Activated T-cell treated with anti-CD3 and anti-CD28 coated beads, Interleukin-2, amount 50 U/mL, for 72 hours (primary cell): ENCODE measurements around the gene GMNC. TPM values are rescaled to one million over a fixed set of nuclear protein-coding genes. Genes with fewer than 3 reads are reported as not detected.
A peak's percentile ranks its signal among the peaks of the same experiment; 100 is the strongest.

ENCODE experiments used
- ATAC-seq, 2 donors: fragments of 150-1000 bp; cut with Tn5 transposase; replicated peaks in 1 of 2; 2 replicates each; pipeline ENCODE4 v1.10.0; 2021; ENCODE audit warnings: moderate library complexity in 2 of 2, mild to moderate bottlenecking in 1 of 2
- DNase-seq, 2 donors: peaks; one replicate each; pipeline ENCODE4 v3.0.0; 2021 to 2022; ENCODE audit warnings: mixed read lengths in 1 of 2
- H3K27ac Mint-ChIP-seq: one replicate; pipeline ENCODE4 v1.8.0; 2022; ENCODE audit warnings: mild to moderate bottlenecking, moderate library complexity, mixed read lengths
- H3K27me3 Mint-ChIP-seq: one replicate; pipeline ENCODE4 v1.8.0; 2022; ENCODE audit warnings: low read depth, mixed read lengths
- H3K36me3 Mint-ChIP-seq, 2 donors: one replicate each; pipeline ENCODE4 v1.8.0; 2022; ENCODE audit warnings: mixed read lengths in 2 of 2, mild to moderate bottlenecking in 1 of 2; ENCODE audit not compliant: insufficient read depth in 2 of 2
- H3K4me1 Mint-ChIP-seq: one replicate; pipeline ENCODE4 v1.8.0; 2022; ENCODE audit warnings: low read depth, mixed read lengths
- H3K4me3 Mint-ChIP-seq, 2 donors: one replicate each; pipeline ENCODE4 v1.8.0; 2022; ENCODE audit warnings: mild to moderate bottlenecking in 2 of 2, mixed read lengths in 2 of 2, moderate library complexity in 2 of 2
- H3K9me3 Mint-ChIP-seq, 2 donors: one replicate each; pipeline ENCODE4 v1.8.0; 2022; ENCODE audit warnings: mixed read lengths in 2 of 2
- total RNA-seq, 2 donors: library from RNA; stranded (reverse); gene quantifications; one replicate each; pipeline ENCODE4 v1.2.3, GENCODE V29; 2022

The GMNC gene
- total RNA-seq, 2 donors from 2014 or later = not detected

DNA sequence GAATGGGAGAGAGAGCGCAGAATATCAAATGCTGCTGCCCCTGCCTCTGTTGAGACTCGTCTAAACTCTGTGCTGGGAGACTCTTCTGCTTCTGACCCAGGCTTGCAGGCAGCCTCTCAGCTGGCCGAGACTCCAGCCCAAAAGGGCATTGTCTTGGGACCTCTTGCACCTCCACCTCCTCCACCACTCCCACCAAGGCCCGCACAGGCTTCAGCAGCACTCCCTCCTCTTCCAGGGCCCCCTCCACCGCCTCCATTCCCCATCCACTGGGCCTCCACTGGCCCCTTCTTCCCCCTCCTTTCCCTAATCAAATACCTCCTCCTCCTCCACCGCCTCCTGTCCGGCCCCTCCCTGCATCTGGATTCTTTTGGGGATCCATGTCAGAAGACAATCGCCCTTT is 31.3 kb downstream of the GMNC start:
- no peaks in the 10 kb centered on the region for H3K4me1 Mint-ChIP-seq
- no peaks in the 10 kb centered on the region for H3K9me3 Mint-ChIP-seq
- no peaks in the 10 kb centered on the region for H3K36me3 Mint-ChIP-seq
- H3K27me3 Mint-ChIP-seq = no peaks in the 10 kb centered on the region
- DNase-seq (no peak), ATAC-seq (no peak)
- no peak overlapping the region for H3K27ac Mint-ChIP-seq
- H3K4me3 Mint-ChIP-seq = no peak overlapping the region

DNA sequence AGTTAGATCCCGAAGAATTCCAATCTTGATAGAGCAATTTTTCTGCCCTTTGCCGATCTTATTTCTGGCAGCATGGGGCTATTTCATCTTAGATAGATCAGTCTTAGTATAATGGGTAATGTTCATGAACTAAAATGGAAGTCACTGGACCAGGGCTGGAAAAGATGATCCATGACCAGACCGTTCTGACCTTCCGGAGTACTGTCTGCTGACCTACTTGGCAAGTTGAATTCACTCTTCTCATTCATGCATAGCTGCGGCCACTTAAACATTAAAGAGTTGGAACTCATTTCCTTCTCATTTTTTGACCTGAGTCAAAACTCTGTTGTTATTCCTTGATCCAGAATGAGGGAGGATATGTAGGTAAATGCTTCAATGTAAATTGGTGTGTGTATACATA is 32.5 kb downstream of the GMNC start:
- ATAC-seq = no peak
- H3K4me3 Mint-ChIP-seq = no peak overlapping the region
- no peaks in the 10 kb centered on the region for H3K27me3 Mint-ChIP-seq
- H3K4me1 Mint-ChIP-seq = no peaks in the 10 kb centered on the region
- peaks cover 0 to 2% of the 10 kb centered on the region in 2 donors for H3K9me3 Mint-ChIP-seq
- H3K36me3 Mint-ChIP-seq = no peaks in the 10 kb centered on the region
- H3K27ac Mint-ChIP-seq = no peak overlapping the region
- DNase-seq = no peak

DNA sequence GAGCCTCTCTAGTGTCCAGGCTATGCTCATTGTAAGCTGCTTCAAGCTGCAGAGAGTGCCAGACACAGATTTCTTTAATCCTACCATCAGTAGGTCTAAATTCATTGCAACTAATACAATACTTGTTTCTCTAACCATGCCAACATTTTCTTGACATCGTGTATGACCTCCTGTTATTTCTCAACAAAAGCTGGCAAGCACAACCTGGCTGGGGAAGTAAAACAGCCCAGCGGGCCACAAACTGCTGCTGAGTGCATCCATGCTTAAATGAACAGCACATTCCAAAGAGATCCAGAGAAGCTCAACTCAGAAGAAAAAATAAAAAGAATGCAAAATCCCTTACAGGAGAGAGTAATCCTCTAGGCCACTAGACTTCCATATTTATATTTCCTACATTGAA is 36.5 kb downstream of the GMNC start:
- no peak overlapping the region for H3K27ac Mint-ChIP-seq
- H3K4me1 Mint-ChIP-seq = no peaks in the 10 kb centered on the region
- H3K36me3 Mint-ChIP-seq = no peaks in the 10 kb centered on the region
- H3K9me3 Mint-ChIP-seq = peaks cover 0 to 2% of the 10 kb centered on the region in 2 donors
- no peak overlapping the region for H3K4me3 Mint-ChIP-seq
- no peaks in the 10 kb centered on the region for H3K27me3 Mint-ChIP-seq
- ATAC-seq (no peak), DNase-seq (no peak)

DNA sequence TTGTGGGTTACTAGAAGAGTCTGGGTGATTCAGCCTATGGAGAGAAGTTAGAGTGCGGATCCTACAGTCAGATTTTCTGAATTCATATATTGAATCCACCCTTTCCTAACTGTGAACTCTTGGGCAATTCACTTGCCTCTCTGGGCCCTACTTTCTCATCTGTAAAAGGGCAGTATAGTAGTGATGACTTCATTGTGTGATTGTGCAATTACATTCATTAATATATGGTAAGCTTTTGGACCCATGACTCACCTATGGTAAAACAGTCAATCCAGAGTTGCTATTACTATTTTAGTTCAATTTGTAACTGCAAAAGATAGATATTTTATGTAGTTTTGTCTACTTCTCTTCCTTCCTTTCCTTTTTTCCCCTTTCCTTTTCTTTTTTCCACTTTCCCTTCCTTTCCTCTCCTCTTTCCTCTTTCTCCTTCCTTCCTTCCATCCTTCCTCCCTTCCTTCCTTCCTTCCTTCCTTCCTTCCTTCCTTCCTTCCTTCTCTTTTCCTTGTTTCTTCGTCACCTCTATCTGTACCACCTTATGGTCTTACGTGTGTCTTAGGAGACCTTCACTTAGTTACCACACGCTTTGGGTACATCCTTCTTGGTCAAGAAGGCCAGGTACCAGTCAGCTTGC is 37.0 kb downstream of the GMNC start:
- DNase-seq = no peak
- H3K36me3 Mint-ChIP-seq = no peaks in the 10 kb centered on the region
- no peaks in the 10 kb centered on the region for H3K27me3 Mint-ChIP-seq
- H3K9me3 Mint-ChIP-seq = peaks cover 0 to 2% of the 10 kb centered on the region in 2 donors
- ATAC-seq = no peak
- no peaks in the 10 kb centered on the region for H3K4me1 Mint-ChIP-seq
- H3K4me3 Mint-ChIP-seq = no peak overlapping the region
- H3K27ac Mint-ChIP-seq = no peak overlapping the region

DNA sequence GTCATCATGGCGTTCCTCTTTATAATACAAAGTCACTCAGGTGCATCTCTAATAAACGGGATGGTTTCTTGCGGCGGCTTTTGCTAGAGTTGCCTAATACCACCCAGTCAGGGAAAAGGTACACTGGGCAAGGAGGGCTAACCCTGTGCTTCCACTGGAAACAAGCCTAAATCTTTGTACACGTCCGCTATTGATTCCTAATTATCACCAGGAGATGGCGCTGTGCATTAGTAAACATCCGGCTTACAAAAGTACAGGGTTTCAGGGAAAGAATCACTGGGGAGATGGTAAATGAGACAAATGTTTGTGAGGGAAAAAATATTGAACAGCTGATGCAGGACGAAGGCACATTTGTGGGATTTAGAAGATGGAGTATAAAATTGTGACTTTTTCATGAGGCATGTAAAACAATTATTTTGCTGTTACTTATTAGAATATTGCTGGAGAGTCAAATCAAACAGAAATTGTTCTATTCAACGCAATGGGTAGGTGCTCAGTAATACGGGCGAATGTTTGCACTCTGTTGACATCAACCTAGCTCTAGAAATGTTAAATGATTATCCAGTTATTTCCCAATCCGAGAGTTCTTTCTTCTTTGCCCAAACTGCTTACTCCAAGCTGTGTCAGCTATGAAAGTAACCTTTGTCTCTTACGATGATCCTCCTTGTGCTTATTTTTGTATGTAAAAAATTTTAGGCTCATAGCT is 50.6 kb downstream of the GMNC start:
- ATAC-seq (no peak), DNase-seq (peak in 1 of 2 donors; percentile 2)
- Mint-ChIP-seq H3K4me1 (no peaks in the 10 kb centered on the region), H3K9me3 (peaks cover under 1% of the 10 kb centered on the region in 2 donors), H3K4me3 (no peak overlapping the region), H3K27ac (no peak overlapping the region), H3K36me3 (peaks cover 0 to 1% of the 10 kb centered on the region in 2 donors), H3K27me3 (no peaks in the 10 kb centered on the region)

DNA sequence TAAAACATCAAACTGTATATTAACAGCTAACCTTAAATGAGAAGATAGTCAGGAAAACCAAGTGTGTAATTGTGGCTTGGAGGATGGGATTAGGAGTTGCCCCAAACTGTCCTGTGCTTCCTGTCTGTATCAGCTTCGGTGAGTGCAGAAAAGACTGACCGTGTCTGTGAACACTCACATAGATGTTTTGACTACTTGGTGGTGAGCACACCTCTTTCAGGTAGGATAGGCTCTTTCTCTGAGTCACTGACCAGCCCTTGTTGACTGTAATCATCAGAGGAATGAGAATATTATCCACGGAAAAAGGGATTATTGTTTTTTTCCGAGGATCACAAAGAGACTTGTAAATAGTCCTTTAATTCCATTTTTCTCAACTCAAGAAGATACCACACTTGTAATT is 51.5 kb downstream of the GMNC start:
- ATAC-seq (no peak), DNase-seq (no peak)
- Mint-ChIP-seq H3K4me3 (no peak overlapping the region), H3K36me3 (no peaks in the 10 kb centered on the region), H3K27me3 (no peaks in the 10 kb centered on the region), H3K4me1 (no peaks in the 10 kb centered on the region), H3K9me3 (no peaks in the 10 kb centered on the region), H3K27ac (no peak overlapping the region)

DNA sequence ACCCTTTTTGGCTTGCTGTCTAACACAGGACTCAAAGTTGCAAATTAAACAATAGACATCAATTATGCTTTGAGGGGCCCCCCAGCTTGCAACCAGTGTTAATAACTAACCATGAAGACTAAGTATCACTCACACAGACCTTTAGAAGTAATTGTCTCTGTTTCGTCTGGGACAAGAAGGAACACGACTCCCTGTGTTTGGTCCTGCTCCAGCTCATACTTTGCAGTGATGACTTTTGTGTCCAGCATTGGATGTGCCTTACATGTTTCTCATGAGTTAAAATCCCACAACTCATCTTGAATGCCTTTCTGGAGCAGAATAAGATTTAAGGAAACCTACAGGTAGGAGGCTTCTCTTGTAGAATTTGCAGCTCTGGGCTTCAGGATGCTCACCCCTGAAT is 53.1 kb downstream of the GMNC start:
- no peaks in the 10 kb centered on the region for H3K36me3 Mint-ChIP-seq
- no peaks in the 10 kb centered on the region for H3K4me1 Mint-ChIP-seq
- ATAC-seq (no peak), DNase-seq (no peak)
- H3K9me3 Mint-ChIP-seq = no peaks in the 10 kb centered on the region
- no peak overlapping the region for H3K4me3 Mint-ChIP-seq
- H3K27ac Mint-ChIP-seq = no peak overlapping the region
- no peaks in the 10 kb centered on the region for H3K27me3 Mint-ChIP-seq

DNA sequence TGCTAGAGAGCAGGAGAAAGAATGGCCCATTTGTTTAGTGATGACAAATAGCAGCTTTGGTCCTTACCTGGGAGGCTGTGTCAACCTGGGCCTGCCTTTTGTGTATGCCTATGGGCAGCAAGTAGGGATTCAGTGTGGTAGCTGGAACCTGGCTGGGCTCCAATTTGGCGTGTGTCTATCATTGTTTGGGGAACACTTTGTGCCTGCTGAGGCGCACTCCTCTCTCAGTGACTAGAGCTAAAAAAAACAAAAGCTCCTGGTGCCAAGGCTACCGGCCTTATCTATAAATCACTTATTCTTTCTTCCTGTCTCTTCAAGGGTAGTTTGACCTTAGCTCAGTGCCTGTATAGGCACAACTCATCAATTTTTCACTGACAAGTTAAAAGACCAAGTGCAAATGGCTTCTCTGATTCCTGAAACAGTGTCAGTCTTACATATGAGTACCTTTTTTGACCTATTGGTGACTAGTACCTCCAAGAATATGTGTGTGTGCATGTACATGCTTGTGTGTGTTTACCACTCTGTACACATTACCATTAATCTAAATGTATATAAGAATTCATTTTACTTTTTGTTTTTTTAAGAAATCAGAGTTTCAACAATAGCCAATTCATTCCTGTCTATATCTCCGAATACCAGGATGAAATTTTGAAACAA is 54.6 kb downstream of the GMNC start:
- H3K9me3 Mint-ChIP-seq = no peaks in the 10 kb centered on the region
- no peak overlapping the region for H3K27ac Mint-ChIP-seq
- ATAC-seq (no peak), DNase-seq (no peak)
- no peaks in the 10 kb centered on the region for H3K27me3 Mint-ChIP-seq
- H3K4me3 Mint-ChIP-seq = no peak overlapping the region
- H3K36me3 Mint-ChIP-seq = no peaks in the 10 kb centered on the region
- no peaks in the 10 kb centered on the region for H3K4me1 Mint-ChIP-seq
